GM12878 (cell line): ENCODE data around the gene CLEC4G.

Source experiments
- CHD2 ChIP-seq: IDR thresholded peaks from 2 replicates; pipeline ENCODE4 v1.6.1; 2011; ENCODE audit warnings: low read depth, low read length, improper control_type of control experiment, borderline replicate concordance
- HDAC2 ChIP-seq: fragments of 200-600 bp; sonication (generic); IDR thresholded peaks from 2 replicates; pipeline ENCODE4 v1.6.1; 2017
- NRF1 ChIP-seq: conservative IDR thresholded peaks from 2 replicates; pipeline ENCODE4 v1.6.1; 2011; ENCODE audit warnings: mild to moderate bottlenecking, low read depth, low read length, improper control_type of control experiment
- TF ChIP-seq, protein P1 (sequence below), 3 experiments: IDR thresholded peaks in 2 of 3; conservative IDR thresholded peaks in 1 of 3; 2 replicates each; pipeline ENCODE4 v1.5.1; 2011; ENCODE audit warnings: low read depth in 3 of 3, low read length in 3 of 3, mild to moderate bottlenecking in 3 of 3, control low read depth in 2 of 3, moderate library complexity in 2 of 3, inconsistent platforms in 1 of 3, mixed read lengths in 1 of 3; ENCODE audit not compliant: control insufficient read depth in 2 of 3, insufficient read depth in 1 of 3; ENCODE audit errors: extremely low read depth in 1 of 3

DNA sequence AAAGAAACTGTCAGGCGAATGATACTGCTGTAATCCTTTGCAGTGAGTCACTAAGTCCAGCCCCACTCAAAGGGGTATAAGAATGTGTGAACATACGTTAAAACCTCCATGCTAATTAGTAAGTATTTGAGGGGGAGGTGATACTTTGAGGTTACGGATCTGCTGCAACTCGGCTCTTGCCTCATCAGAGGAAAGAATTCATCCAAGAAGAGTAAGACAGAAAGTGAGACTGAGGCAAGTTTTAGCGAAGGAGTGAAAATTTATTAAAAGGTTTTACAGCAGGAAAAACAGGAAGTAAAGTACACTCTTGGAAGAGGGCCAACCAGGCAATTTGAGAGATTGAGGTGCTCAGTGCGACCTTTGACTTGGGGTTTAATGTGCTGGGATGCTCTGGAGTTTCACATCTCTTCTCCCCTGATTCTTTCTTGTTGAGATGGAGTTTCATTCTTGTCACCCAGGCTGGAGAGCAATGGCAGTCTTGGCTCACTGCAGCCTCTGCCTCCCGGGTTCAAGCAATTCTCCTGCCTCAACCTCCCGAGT, 40.9 kb upstream of the CLEC4G start:
- TF ChIP-seq NRF1 (no peak), HDAC2 (no peak), CHD2 (no peak)
- TF ChIP-seq, protein P1, sequence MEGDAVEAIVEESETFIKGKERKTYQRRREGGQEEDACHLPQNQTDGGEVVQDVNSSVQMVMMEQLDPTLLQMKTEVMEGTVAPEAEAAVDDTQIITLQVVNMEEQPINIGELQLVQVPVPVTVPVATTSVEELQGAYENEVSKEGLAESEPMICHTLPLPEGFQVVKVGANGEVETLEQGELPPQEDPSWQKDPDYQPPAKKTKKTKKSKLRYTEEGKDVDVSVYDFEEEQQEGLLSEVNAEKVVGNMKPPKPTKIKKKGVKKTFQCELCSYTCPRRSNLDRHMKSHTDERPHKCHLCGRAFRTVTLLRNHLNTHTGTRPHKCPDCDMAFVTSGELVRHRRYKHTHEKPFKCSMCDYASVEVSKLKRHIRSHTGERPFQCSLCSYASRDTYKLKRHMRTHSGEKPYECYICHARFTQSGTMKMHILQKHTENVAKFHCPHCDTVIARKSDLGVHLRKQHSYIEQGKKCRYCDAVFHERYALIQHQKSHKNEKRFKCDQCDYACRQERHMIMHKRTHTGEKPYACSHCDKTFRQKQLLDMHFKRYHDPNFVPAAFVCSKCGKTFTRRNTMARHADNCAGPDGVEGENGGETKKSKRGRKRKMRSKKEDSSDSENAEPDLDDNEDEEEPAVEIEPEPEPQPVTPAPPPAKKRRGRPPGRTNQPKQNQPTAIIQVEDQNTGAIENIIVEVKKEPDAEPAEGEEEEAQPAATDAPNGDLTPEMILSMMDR (IDR thresholded peaks at IDR 0.05 in 2 of 3, conservative IDR thresholded peaks at IDR 0.05 in 1 of 3; ENCODE audit: control insufficient read depth in 2 of 3, extremely low read depth in 1 of 3, insufficient read depth in 1 of 3, low read depth in 3 of 3, low read length in 3 of 3), result no peak
